ENCODE measurements around the gene USP9X.

DNA sequence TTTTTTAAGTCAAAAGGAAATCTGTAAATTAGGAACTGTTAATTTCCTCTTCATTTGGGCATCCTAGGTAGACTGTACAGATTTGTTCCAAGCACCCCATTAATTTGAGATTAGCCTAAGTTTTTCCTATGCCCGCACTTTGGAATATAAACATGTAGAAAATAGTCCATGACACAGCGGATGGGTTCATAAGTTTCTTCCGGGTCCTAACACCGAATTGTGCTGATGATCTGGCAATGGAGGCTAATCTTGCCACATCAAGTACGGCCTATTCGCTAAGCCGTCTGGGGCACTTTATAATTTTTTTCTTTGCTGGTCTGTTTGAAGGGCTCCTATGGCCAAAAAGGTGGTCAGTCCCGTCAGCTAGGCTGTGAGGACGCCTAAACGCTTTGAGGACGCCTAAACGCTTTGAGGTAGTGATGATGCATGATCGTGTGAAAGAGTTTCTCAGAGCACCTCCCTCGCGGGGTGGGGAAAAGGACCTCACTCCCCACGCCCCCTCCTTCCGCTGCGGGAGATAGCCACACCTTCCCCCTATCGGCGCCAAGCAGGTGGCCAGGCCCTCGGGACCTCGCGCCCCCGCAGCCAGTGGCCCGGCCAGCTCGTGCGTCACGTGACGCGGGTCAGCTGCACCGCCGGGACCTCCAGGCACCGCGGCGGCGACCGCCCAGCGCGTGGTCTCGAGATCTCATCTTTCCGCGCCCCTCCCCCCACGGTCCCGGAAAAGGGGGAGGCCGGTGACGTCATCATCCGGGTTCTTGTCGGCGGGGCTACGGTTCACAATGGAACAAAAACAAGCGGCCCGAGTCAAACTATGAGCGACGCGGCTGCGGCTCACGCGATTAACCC, 977 bp upstream of the USP9X start:
- TF ChIP-seq, protein P1, sequence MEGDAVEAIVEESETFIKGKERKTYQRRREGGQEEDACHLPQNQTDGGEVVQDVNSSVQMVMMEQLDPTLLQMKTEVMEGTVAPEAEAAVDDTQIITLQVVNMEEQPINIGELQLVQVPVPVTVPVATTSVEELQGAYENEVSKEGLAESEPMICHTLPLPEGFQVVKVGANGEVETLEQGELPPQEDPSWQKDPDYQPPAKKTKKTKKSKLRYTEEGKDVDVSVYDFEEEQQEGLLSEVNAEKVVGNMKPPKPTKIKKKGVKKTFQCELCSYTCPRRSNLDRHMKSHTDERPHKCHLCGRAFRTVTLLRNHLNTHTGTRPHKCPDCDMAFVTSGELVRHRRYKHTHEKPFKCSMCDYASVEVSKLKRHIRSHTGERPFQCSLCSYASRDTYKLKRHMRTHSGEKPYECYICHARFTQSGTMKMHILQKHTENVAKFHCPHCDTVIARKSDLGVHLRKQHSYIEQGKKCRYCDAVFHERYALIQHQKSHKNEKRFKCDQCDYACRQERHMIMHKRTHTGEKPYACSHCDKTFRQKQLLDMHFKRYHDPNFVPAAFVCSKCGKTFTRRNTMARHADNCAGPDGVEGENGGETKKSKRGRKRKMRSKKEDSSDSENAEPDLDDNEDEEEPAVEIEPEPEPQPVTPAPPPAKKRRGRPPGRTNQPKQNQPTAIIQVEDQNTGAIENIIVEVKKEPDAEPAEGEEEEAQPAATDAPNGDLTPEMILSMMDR (IDR thresholded peaks at IDR 0.05), result no peak
- TF ChIP-seq, protein P2, sequence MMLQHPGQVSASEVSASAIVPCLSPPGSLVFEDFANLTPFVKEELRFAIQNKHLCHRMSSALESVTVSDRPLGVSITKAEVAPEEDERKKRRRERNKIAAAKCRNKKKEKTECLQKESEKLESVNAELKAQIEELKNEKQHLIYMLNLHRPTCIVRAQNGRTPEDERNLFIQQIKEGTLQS (CRISPR knock-in tag; conservative IDR thresholded peaks at IDR 0.05), result no peak
- TF ChIP-seq FOXK1 (CRISPR knock-in tag; IDR thresholded peaks at IDR 0.05), result peak; percentile 88
- TF ChIP-seq NR2C2 (CRISPR knock-in tag; IDR thresholded peaks at IDR 0.05), result no peak
- no peak; the same call in 1 of the 2 replicates for TF ChIP-seq NFYB (CRISPR knock-in tag; conservative IDR thresholded peaks at IDR 0.05; ENCODE audit: low read depth)
- TF ChIP-seq CREB1 (CRISPR knock-in tag; IDR thresholded peaks at IDR 0.05), result peak; percentile 75
- no peak for TF ChIP-seq TEAD4 (CRISPR knock-in tag; IDR thresholded peaks at IDR 0.05)
- TF ChIP-seq ETV6 (CRISPR knock-in tag; IDR thresholded peaks at IDR 0.05), result peak; percentile 66; the same call in 1 of the 2 replicates
- no peak for TF ChIP-seq ESRRA (CRISPR knock-in tag; IDR thresholded peaks at IDR 0.05; ENCODE audit: borderline replicate concordance)
- TF ChIP-seq, protein P3, sequence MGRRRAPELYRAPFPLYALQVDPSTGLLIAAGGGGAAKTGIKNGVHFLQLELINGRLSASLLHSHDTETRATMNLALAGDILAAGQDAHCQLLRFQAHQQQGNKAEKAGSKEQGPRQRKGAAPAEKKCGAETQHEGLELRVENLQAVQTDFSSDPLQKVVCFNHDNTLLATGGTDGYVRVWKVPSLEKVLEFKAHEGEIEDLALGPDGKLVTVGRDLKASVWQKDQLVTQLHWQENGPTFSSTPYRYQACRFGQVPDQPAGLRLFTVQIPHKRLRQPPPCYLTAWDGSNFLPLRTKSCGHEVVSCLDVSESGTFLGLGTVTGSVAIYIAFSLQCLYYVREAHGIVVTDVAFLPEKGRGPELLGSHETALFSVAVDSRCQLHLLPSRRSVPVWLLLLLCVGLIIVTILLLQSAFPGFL (CRISPR knock-in tag; IDR thresholded peaks at IDR 0.05; ENCODE audit: borderline replicate concordance), result no peak
- TF ChIP-seq, protein P4, sequence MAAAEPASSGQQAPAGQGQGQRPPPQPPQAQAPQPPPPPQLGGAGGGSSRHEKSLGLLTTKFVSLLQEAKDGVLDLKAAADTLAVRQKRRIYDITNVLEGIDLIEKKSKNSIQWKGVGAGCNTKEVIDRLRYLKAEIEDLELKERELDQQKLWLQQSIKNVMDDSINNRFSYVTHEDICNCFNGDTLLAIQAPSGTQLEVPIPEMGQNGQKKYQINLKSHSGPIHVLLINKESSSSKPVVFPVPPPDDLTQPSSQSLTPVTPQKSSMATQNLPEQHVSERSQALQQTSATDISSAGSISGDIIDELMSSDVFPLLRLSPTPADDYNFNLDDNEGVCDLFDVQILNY (CRISPR knock-in tag; IDR thresholded peaks at IDR 0.05), result peak; percentile 65; the same call in 1 of the 2 replicates
- TF ChIP-seq, protein P5, sequence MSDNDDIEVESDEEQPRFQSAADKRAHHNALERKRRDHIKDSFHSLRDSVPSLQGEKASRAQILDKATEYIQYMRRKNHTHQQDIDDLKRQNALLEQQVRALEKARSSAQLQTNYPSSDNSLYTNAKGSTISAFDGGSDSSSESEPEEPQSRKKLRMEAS (CRISPR knock-in tag; IDR thresholded peaks at IDR 0.05), result peak; percentile 93
